Measurements from ENCODE around the gene CA10.

DNA sequence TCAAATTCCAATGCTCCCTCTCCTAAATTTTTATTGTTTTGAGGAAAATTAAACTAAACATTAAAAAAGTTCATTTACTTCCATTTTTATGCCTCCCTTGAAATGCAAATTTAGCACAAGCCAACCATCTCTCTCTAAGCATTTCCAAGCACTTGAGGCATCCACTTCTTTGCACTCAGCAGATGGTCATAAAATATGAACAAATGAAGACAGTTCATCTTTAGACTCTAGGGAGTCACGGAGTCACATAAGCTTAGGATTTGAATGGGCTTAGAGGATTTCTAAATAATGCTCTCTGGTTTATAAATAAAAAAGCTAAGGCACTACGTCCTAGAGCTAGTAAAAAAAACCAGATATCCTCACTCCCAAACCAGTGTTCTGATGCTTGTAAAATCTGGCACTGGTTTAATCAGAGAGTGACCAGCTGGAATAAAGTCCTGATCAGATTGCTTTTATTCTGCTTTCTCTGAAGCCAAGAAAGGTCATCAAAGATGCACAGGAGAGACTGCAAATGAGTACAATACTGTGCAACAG is 204.2 kb downstream of the CA10 start:
- TF ChIP-seq CTCF (IDR thresholded peaks at IDR 0.05 in 2 of 3, conservative IDR thresholded peaks at IDR 0.05 in 1 of 3; ENCODE audit: insufficient read depth in 2 of 3, low read depth in 1 of 3, low read length in 3 of 3) (no peak), ZFP36 (IDR thresholded peaks at IDR 0.05; ENCODE audit: low read depth, low read length, partially characterized antibody) (no peak), RNF2 (IDR thresholded peaks at IDR 0.05) (no peak), CHD2 (IDR thresholded peaks at IDR 0.05; ENCODE audit: low read depth, low read length) (no peak), TRIM25 (IDR thresholded peaks at IDR 0.05; ENCODE audit: borderline replicate concordance) (no peak)

Measured in K562 (cell line).